Neural cell (in vitro differentiated cells): ENCODE results near the gene PRKCE.

ENCODE experiments used
- EP300 ChIP-seq: fragments of 450-650 bp; conservative IDR thresholded peaks from 2 replicates; pipeline ENCODE4 v1.6.1; 2014; ENCODE audit warnings: antibody characterized with exemption, mild to moderate bottlenecking, moderate library complexity; ENCODE audit not compliant: poor library complexity, severe bottlenecking
- EZH2 ChIP-seq: fragments of 200-600, 300-800 bp; shearing (Covaris generic), sonication (generic); IDR thresholded peaks from 2 replicates; pipeline ENCODE4 v1.6.1; 2014; ENCODE audit warnings: antibody characterized with exemption, low read length, borderline replicate concordance, mild to moderate bottlenecking; ENCODE audit not compliant: insufficient read depth, poor library complexity, severe bottlenecking
- POLR2AphosphoS5 ChIP-seq: IDR thresholded peaks from 2 replicates; pipeline ENCODE4 v1.6.1; 2012
- RAD21 ChIP-seq: fragments of 450-650 bp; conservative IDR thresholded peaks from 2 replicates; pipeline ENCODE4 v1.6.1; 2014; ENCODE audit warnings: antibody characterized with exemption, mild to moderate bottlenecking, moderate library complexity
- REST ChIP-seq: IDR thresholded peaks from 2 replicates; pipeline ENCODE4 v1.6.1; 2012; ENCODE audit warnings: borderline replicate concordance
- SMC3 ChIP-seq: fragments of 450-650 bp; conservative IDR thresholded peaks from 2 replicates; pipeline ENCODE4 v1.6.1; 2014; ENCODE audit warnings: antibody characterized with exemption, mild to moderate bottlenecking, moderate library complexity; ENCODE audit not compliant: poor library complexity
- TAF1 ChIP-seq: IDR thresholded peaks from 2 replicates; pipeline ENCODE4 v1.6.1; 2012; ENCODE audit warnings: low read depth
- TF ChIP-seq, protein P1 (sequence below): fragments of 450-650 bp; IDR thresholded peaks from 2 replicates; pipeline ENCODE4 v1.5.1; 2014; ENCODE audit warnings: antibody characterized with exemption, mild to moderate bottlenecking, moderate library complexity; ENCODE audit not compliant: poor library complexity, severe bottlenecking

DNA sequence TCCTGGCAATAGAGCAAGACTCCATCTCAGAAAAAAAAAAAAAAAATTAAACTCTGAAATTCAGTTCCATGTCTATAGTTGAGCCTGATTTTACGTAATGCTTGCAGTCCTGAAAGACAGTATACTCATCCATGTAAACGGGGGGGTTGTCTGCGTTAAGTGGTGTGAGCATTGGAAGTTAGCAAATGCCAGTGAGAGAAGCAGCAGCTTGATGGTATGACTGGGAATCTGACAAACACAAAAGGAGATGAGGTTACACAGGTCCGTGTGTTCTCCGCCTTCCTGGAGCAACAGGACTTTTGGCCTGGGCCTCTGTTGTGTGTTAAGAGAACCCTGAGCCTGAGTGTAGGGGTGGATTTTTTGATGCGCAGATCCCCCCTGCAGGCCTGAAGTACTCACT, 82.9 kb downstream of the PRKCE start:
- TF ChIP-seq POLR2AphosphoS5 (no peak), SMC3 (no peak), EZH2 (no peak), RAD21 (no peak), REST (no peak), EP300 (no peak), TAF1 (no peak)
- TF ChIP-seq, protein P1, sequence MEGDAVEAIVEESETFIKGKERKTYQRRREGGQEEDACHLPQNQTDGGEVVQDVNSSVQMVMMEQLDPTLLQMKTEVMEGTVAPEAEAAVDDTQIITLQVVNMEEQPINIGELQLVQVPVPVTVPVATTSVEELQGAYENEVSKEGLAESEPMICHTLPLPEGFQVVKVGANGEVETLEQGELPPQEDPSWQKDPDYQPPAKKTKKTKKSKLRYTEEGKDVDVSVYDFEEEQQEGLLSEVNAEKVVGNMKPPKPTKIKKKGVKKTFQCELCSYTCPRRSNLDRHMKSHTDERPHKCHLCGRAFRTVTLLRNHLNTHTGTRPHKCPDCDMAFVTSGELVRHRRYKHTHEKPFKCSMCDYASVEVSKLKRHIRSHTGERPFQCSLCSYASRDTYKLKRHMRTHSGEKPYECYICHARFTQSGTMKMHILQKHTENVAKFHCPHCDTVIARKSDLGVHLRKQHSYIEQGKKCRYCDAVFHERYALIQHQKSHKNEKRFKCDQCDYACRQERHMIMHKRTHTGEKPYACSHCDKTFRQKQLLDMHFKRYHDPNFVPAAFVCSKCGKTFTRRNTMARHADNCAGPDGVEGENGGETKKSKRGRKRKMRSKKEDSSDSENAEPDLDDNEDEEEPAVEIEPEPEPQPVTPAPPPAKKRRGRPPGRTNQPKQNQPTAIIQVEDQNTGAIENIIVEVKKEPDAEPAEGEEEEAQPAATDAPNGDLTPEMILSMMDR: no peak
